ENCODE results near the gene FBXO38. TPM values are rescaled to one million over a fixed set of nuclear protein-coding genes. Genes with fewer than 3 reads are reported as not detected.

FBXO38 gene
- total and polyA plus RNA-seq, 2 of the 4 experiments (the other 2 are of a cell fraction), result 14.9 to 70.1 TPM

GRCh38 chr5:148421661-148422060 lies 37.9 kb downstream of the FBXO38 start:
- Histone ChIP-seq H4K91ac (ENCODE audit: insufficient read depth, low read depth, low read length) (no peak overlapping the region), H4K8ac (ENCODE audit: low read depth in 2 of 2, low read length in 2 of 2) (no peak overlapping the region), H2BK15ac (ENCODE audit: low read depth, low read length) (no peak overlapping the region), H4K5ac (ENCODE audit: low read depth, low read length) (no peak overlapping the region), H3K9me3 (ENCODE audit: control insufficient read depth, insufficient read depth, low read length) (no peaks in the 10 kb centered on the region), H3K36me3 (ENCODE audit: control insufficient read depth, insufficient read depth, low read length) (peaks cover 47% of the 10 kb centered on the region), H3K27me3 (ENCODE audit: control insufficient read depth, insufficient read depth, low read length) (no peaks in the 10 kb centered on the region), H3K4me1 (ENCODE audit: control insufficient read depth, insufficient read depth, low read length) (no peaks in the 10 kb centered on the region), H3K23ac (ENCODE audit: low read depth, low read length) (no peak overlapping the region), H3K56ac (ENCODE audit: extremely low read depth, insufficient read depth, low read length) (no peak overlapping the region), H2BK20ac (ENCODE audit: low read depth, low read length) (no peak overlapping the region), H3K79me1 (ENCODE audit: low read depth in 1 of 2, low read length in 2 of 2) (peaks cover 3 to 12% of the 10 kb centered on the region in 2 experiments; a peak in 2 of 4 replicates), H3K9me1 (ENCODE audit: insufficient read depth, low read length) (no peaks in the 10 kb centered on the region; the same call in 1 of the 2 replicates), H3K4ac (ENCODE audit: low read depth, low read length) (no peak overlapping the region), H3K18ac (ENCODE audit: low read depth, low read length) (no peak overlapping the region), H2BK120ac (ENCODE audit: low read depth, low read length) (no peak overlapping the region), H3K9ac (ENCODE audit: low read depth, low read length) (no peak overlapping the region), H2AFZ (replicated peaks; ENCODE audit: low read length, poor library complexity) (no peak overlapping the region), H3K27ac (ENCODE audit: insufficient read depth, low read length) (no peak overlapping the region), H2BK5ac (ENCODE audit: low read depth, low read length, poor library complexity, severe bottlenecking) (no peak overlapping the region), H3K4me3 (ENCODE audit: insufficient read depth, low read depth, low read length) (no peak overlapping the region), H3K4me2 (ENCODE audit: low read depth, low read length) (no peak overlapping the region), H4K20me1 (ENCODE audit: insufficient read depth, low read length) (no peaks in the 10 kb centered on the region), H2AK5ac (ENCODE audit: low read depth, low read length) (no peak overlapping the region), H3K14ac (replicated peaks; ENCODE audit: low read depth, low read length) (no peak overlapping the region), H2AK9ac (replicated peaks; ENCODE audit: low read depth, low read length, poor library complexity) (no peak overlapping the region)
- POLR2A ChIA-PET (ENCODE audit: unreplicated experiment), result interaction anchor here (0.6 kb wide), 1 partner anchor 8 kb away, joined by 3 read pairs; no protein-coding TSS in a partner anchor
- no TSS peak for BruUV-seq (replicated peaks)
- intact Hi-C loops (cut with micrococcal nuclease), result no loop called here
- dilution Hi-C loops (cut with HindIII; ENCODE audit: low sequenced_read_pairs, unreplicated experiment), result no loop called here
- 93% methylated on average over 2 of the region's 2 CpGs; no CpG with 5 or more reads in 1 of the 2 experiments for WGBS, 2 experiments (ENCODE audit: extremely low coverage in 2 of 2, insufficient read length in 1 of 2)
- TF ChIP-seq USF2 (IDR thresholded peaks at IDR 0.05; ENCODE audit: low read depth, low read length), result no peak
- TF ChIP-seq CEBPB (IDR thresholded peaks at IDR 0.05; ENCODE audit: low read depth, low read length), result no peak
- no peak for TF ChIP-seq MXI1 (IDR thresholded peaks at IDR 0.05; ENCODE audit: borderline replicate concordance, low read depth, low read length)
- no peak for TF ChIP-seq RCOR1 (IDR thresholded peaks at IDR 0.05; ENCODE audit: insufficient replicate concordance, low read length)
- no peak for TF ChIP-seq RAD21 (IDR thresholded peaks at IDR 0.05; ENCODE audit: low read length)
- TF ChIP-seq SMC3 (IDR thresholded peaks at IDR 0.05; ENCODE audit: low read depth, low read length), result no peak
- no peak for TF ChIP-seq ELK1 (IDR thresholded peaks at IDR 0.05; ENCODE audit: borderline replicate concordance, low read depth, low read length)
- no peak for TF ChIP-seq MAZ (IDR thresholded peaks at IDR 0.05; ENCODE audit: borderline replicate concordance, low read depth, low read length)
- no peak for TF ChIP-seq CHD1 (IDR thresholded peaks at IDR 0.05; ENCODE audit: low read depth, low read length)
- TF ChIP-seq CTCF (conservative IDR thresholded peaks at IDR 0.05; ENCODE audit: low read depth, low read length), result no peak
- TF ChIP-seq MAFK (IDR thresholded peaks at IDR 0.05; ENCODE audit: low read depth, low read length), result no peak
- TF ChIP-seq POLR2A (IDR thresholded peaks at IDR 0.05; ENCODE audit: low read depth, low read length), result no peak
- no peak for TF ChIP-seq NFE2L2 (IDR thresholded peaks at IDR 0.05; ENCODE audit: low read depth, low read length)
- in situ Hi-C loops (cut with MboI; ENCODE audit: low sequenced_read_pairs), result loop anchor here (25.0 kb wide), 1 partner anchor 1959 kb away; no protein-coding TSS in a partner anchor
- CTCF ChIA-PET, result interaction anchor here (1.2 kb wide), 1 partner anchor 12 kb away, joined by 3 read pairs; no protein-coding TSS in a partner anchor
- DNase-seq (no peak), ATAC-seq (ENCODE audit: low read depth) (no peak)

Measured in IMR-90 (cell line).